Ascending aorta (tissue), 2 donors: ENCODE data around the gene IGF2R. TPM values are rescaled to one million over a fixed set of nuclear protein-coding genes. Genes with fewer than 3 reads are reported as not detected.
A peak's percentile ranks its signal among the peaks of the same experiment; 100 is the strongest.
"Not testable (repeated sequence)": the region's sequence is repeated elsewhere in the genome, so short reads cannot be mapped to it uniquely, and the experiment has no call there.

Experiments used
- DNase-seq, 2 donors: peaks; one replicate each; pipeline ENCODE4 v3.0.0-alpha.2; 2019; ENCODE audit warnings: low spot score in 2 of 2
- H3K27ac ChIP-seq, 2 donors: fragments of 200-600 bp; sonication (generic); one replicate each; pipeline ENCODE4 v1.5.1; 2016 to 2017; ENCODE audit warnings: mild to moderate bottlenecking in 1 of 2
- H3K27me3 ChIP-seq: fragments of 200-600 bp; sonication (generic); one replicate; pipeline ENCODE4 v1.5.1; 2017
- H3K36me3 ChIP-seq, 2 donors: fragments of 200-600 bp; sonication (generic); one replicate each; pipeline ENCODE4 v1.5.1; 2016
- H3K4me1 ChIP-seq, 2 donors: fragments of 200-600 bp; sonication (generic); one replicate each; pipeline ENCODE4 v1.5.1; 2016 to 2017; ENCODE audit warnings: mild to moderate bottlenecking in 1 of 2
- H3K4me3 ChIP-seq, 2 donors: fragments of 200-600 bp; sonication (generic); one replicate each; pipeline ENCODE4 v1.5.1; 2016 to 2017; ENCODE audit warnings: mild to moderate bottlenecking in 1 of 2
- H3K9me3 ChIP-seq, 2 donors: fragments of 200-600 bp; sonication (generic); one replicate each; pipeline ENCODE4 v1.5.1; 2016
- intact Hi-C: fragments of 100-400 bp; cut with DNase I; formaldehyde crosslinking; loops from one replicate; pipeline ENCODE4 v1.15.1; 2023
- total RNA-seq: library from RNA; depleted of rRNA; stranded (reverse); fragments of >200 nt; gene quantifications from one replicate; pipeline ENCODE4 v1.1.0, GENCODE V29; 2016
- TF ChIP-seq, protein P1 (sequence below), 3 experiments: fragments of 200-600 bp in 2 of 3; fragments of 450-650 bp in 1 of 3; sonication (generic) in 2 of 3; IDR thresholded peaks; one replicate each; pipeline ENCODE4 v1.5.1; 2016 to 2019; ENCODE audit warnings: antibody characterized with exemption in 3 of 3, mild to moderate bottlenecking in 1 of 3, moderate library complexity in 1 of 3

The IGF2R gene
- total RNA-seq, 1 donor from 2014 or later, result 104 TPM

DNA sequence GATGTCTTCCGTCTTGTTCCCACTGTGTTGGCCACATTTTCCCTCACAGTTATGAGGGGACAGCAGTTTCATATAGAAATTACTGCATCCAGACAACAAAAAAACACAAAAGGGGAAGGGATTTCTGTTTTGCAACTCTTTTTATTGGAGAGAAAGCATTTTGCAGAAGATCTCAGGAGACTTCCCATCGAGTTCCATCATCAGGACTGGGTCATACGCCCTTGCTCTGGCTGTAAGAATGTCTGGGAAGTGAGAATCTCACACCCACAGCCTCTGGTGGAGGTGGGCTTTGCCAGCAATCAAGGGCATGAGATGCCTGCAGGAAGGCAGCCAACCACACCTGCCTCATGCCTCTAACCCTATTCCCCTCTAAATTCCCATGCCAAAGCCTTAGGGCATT is 5.8 kb upstream of the IGF2R start:
- Histone ChIP-seq H3K4me1 (peaks cover 0 to 8% of the 10 kb centered on the region in 2 donors), H3K4me3 (no peak overlapping the region), H3K9me3 (no peaks in the 10 kb centered on the region), H3K36me3 (no peaks in the 10 kb centered on the region), H3K27me3 (no peaks in the 10 kb centered on the region), H3K27ac (no peak overlapping the region)
- intact Hi-C loops, result no loop called here
- DNase-seq, result no peak
- TF ChIP-seq, protein P1, sequence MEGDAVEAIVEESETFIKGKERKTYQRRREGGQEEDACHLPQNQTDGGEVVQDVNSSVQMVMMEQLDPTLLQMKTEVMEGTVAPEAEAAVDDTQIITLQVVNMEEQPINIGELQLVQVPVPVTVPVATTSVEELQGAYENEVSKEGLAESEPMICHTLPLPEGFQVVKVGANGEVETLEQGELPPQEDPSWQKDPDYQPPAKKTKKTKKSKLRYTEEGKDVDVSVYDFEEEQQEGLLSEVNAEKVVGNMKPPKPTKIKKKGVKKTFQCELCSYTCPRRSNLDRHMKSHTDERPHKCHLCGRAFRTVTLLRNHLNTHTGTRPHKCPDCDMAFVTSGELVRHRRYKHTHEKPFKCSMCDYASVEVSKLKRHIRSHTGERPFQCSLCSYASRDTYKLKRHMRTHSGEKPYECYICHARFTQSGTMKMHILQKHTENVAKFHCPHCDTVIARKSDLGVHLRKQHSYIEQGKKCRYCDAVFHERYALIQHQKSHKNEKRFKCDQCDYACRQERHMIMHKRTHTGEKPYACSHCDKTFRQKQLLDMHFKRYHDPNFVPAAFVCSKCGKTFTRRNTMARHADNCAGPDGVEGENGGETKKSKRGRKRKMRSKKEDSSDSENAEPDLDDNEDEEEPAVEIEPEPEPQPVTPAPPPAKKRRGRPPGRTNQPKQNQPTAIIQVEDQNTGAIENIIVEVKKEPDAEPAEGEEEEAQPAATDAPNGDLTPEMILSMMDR (IDR thresholded peaks at IDR 0.05), result no peak

DNA sequence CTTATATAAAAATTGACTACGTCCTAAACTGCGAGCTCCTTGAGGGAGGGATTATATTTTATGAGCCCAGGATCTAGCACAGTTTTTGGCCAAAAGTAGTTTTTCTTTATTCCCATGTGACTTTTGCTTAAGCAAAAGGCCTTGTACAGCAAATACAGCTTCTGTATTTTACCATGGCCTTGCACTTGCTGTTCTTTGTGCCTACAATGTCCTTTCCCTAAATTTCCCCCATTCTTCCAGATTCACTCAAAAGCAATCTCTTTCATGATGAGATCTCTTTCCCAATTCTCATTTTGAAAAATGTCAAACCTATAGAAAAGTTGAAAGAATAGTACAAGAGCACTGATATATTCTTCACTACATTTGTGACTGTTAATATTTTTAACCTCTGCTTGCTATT is 4.8 kb upstream of the IGF2R start:
- Histone ChIP-seq H3K4me1 (peaks cover 0 to 12% of the 10 kb centered on the region in 2 donors), H3K27me3 (no peaks in the 10 kb centered on the region), H3K9me3 (no peaks in the 10 kb centered on the region), H3K4me3 (no peak overlapping the region), H3K36me3 (no peaks in the 10 kb centered on the region), H3K27ac (no peak overlapping the region)
- intact Hi-C loops, result no loop called here
- DNase-seq, result no peak
- TF ChIP-seq, protein P1 (IDR thresholded peaks at IDR 0.05), result no peak

DNA sequence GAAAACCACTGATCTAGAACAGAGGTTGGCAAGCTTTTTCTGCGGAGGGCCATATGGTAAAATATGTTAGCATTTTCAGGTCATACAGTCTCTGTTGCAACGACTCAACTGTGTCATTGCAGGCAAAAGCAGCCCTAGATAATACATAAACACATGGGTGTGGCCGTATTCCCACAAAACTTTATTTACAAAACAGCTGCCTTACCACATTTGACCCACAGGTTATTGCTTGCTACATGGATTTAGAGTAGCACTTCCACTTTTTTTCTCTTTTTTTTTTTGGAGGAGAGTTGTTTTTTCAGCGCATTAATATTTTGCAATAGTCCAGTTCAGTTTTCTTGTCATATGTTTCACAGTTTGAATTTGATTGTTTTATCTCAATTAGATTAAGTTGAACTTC is 2.5 kb upstream of the IGF2R start:
- Histone ChIP-seq H3K9me3 (no peaks in the 10 kb centered on the region), H3K4me3 (no peak overlapping the region), H3K36me3 (no peaks in the 10 kb centered on the region), H3K27ac (no peak overlapping the region), H3K27me3 (no peaks in the 10 kb centered on the region), H3K4me1 (peaks cover 0 to 13% of the 10 kb centered on the region in 2 donors)
- intact Hi-C loops, result no loop called here
- TF ChIP-seq, protein P1 (IDR thresholded peaks at IDR 0.05), result no peak
- no peak for DNase-seq

DNA sequence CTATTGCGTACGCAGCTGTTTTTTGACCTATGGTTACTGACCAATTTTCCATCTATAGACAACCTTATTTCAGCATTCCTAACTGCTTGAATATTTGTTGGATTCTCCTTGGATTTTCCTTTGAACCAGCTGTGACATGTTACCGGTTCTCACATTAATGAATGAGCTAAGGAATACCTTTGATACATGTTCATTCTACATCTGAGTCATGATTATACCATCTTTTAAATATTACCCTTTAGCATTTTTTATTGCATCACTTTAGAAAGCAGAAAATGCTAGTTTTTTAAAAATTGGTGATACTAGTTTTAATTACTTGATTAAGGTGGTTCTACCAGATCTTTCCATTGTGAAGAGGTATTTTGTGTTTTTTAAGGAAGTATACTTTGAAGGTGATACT is 1.9 kb upstream of the IGF2R start:
- TF ChIP-seq, protein P1 (IDR thresholded peaks at IDR 0.05), result no peak
- H3K9me3 ChIP-seq, result no peaks in the 10 kb centered on the region
- no peaks in the 10 kb centered on the region for H3K36me3 ChIP-seq
- H3K27me3 ChIP-seq, result no peaks in the 10 kb centered on the region
- no peak overlapping the region for H3K27ac ChIP-seq
- peaks cover 0 to 13% of the 10 kb centered on the region in 2 donors for H3K4me1 ChIP-seq
- intact Hi-C loops, result no loop called here
- no peak overlapping the region for H3K4me3 ChIP-seq
- DNase-seq, result no peak

DNA sequence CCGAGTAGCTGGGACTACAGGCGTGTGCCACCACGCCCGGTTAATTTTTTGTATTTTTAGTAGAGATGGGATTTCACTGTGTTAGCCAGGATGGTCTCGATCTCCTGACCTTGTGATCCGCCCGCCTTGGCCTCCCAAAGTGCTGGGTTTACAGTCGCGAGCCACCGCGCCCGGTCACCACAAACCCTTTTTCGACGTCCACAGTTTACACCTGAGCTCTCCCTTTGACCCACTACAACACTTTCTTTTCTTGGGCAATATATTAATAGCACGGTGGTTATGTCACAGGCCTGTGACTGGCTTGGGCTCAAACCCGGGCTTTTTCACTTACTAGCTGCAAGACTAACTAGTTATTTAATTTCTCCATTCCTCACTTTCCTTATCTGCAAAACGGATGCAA is 1.3 kb upstream of the IGF2R start:
- H3K4me1 ChIP-seq, result peaks cover 0 to 13% of the 10 kb centered on the region in 2 donors
- H3K9me3 ChIP-seq, H3K36me3 ChIP-seq, H3K27ac ChIP-seq, H3K4me3 ChIP-seq, DNase-seq, H3K27me3 ChIP-seq: not testable (repeated sequence)
- intact Hi-C loops, result loop anchor here (1.0 to 2.0 kb wide), 3 partner anchors 24 to 75 kb away; no protein-coding TSS in a partner anchor

DNA sequence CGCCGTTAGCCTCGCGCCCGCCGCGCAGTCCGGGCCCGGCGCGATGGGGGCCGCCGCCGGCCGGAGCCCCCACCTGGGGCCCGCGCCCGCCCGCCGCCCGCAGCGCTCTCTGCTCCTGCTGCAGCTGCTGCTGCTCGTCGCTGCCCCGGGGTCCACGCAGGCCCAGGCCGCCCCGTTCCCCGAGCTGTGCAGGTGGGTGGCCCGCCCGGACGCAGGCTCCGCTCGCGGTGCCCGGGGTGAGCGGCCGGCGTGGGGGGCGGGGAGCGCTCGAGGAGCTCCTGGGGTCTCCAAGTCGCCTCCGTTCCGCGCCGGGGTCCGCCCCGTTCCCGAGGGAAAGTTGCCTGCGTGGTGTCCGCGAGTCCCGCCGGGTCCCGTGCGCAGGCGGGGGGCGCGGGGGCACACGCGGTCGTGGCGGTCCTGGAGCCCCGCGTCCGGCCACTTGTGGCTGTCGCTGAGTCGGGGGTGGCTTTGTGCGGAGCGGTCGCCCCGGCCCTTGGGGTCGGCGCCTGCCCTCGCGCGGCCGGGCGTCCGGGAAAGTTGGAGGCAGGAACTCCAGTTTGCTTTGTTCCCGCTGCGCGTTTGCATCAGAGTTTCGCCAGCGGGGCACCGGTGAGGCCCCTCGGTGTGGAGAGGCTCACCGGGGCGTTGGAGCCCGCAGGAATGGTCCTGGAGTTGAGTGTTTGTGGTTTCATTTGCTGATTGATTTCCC is 476 bp downstream of the IGF2R start:
- TF ChIP-seq, protein P1 (IDR thresholded peaks at IDR 0.05), result peak in 1 of 3 experiments; percentile 9
- H3K4me3 ChIP-seq, result peak overlapping the region; percentile 100
- H3K27me3 ChIP-seq, result no peaks in the 10 kb centered on the region
- intact Hi-C loops, result loop anchor here (2.0 kb wide), 2 partner anchors 61 to 73 kb away; no protein-coding TSS in a partner anchor
- H3K27ac ChIP-seq, result peak overlapping the region; percentile 86 to 90
- no peaks in the 10 kb centered on the region for H3K9me3 ChIP-seq
- no peaks in the 10 kb centered on the region for H3K36me3 ChIP-seq
- DNase-seq, result peak in 1 of 2 donors; percentile 73
- H3K4me1 ChIP-seq, result peaks cover 0 to 15% of the 10 kb centered on the region in 2 donors
